GM19351 (cell line): Measurements from ENCODE around the gene EPC2.

Experiments
- ATAC-seq: cut with Tn5 transposase; IDR thresholded peaks from one replicate; pipeline ENCODE4 v1.9.1; 2021; ENCODE audit warnings: mild to moderate bottlenecking, moderate library complexity; ENCODE audit not compliant: unreplicated experiment

The EPC2 gene

DNA sequence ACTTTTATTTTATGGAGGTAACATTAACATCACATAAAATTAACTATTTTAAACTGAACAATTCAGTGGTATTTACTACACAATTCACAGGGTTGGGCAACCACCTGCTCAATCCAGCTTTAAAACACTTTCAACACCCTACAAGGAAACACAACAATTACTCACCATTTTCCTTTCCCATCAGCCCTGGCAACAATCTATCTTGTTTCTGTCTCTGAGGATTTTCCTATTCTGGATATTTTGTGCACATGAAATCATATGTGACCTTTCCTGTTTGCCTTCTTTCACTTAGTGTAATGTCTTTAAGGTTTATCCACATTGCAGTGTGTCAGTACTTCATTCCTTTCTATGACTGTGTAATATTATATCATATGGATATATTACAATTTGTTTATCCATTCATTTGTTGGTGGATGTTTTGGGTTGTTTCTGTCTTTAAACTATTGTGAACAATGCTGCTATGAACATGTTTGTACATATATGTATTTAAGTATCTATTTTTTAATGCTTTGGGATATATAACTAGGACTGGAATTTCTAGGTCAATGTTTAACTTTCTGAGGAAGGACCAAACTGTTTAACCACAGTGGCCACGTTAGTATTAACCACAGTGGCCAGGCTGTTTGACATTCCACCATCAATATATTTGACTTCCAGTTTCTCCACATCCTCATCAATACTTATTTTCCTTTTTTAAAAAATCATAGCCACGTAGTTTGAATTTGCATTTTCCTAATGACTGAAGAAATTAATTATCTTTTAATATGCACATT, 158.1 kb downstream of the EPC2 start:
- no peak for ATAC-seq

DNA sequence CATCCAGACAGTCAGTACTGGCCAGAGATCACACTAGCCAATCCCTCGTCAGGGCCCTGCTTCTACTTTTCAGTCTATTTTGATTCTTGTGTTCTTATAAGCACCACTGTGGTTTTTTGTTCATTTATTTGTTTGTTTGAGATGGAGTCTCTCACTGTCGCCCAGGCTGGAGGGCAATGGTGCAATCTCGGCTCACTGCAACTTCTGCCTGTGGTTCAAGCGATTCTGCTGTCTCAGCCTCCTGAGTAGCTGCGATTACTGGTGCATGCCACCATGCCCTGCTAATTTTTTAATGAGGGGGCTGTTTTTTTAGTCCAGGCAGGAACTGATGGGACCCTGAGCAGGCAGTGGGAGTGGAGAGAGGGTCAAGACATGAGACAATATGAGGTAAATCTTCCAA, 165.5 kb downstream of the EPC2 start:
- ATAC-seq, result no peak

DNA sequence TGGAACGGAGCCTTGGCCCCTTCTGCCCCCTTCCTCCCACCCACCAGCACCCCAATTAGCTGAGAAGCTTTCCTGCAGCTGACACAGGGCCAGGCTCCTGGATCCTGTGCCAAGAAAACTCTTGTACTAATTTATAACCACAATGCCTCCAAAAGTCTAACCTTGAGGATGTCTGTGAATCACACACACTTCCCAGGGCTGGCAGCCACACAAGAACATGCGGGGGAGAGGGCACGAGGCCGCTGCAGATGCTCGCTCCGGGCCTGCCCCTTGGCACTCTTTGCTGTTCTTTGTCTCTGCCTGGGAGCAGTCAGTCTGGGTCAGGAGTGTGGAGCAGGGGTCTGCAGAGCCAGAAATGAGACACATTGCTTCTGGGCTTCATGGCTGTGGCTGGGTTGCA, 167.8 kb downstream of the EPC2 start:
- no peak for ATAC-seq

DNA sequence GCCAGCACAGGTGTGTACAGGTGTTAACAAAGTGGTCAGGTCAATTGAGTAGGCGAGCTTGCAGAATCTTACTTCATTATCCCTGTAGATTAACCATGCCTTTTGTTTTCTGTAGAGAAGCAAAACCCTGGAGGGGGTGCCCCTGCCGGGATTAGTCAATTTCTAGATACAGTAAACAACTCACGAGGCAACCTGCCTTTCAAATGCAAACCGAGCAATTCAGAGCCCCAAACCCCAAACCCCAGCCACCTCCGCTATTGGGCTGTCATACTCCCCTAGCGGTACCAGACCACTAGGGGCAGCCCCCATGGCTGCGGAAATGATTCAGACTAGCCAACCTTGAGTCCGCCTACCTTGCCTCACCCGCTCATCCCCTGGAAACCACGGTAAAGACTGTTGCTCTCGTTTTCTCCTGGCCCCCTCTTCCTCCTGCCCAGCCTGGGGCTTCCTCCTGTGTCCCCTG, 169.1 kb downstream of the EPC2 start:
- ATAC-seq, result peak; percentile 99

DNA sequence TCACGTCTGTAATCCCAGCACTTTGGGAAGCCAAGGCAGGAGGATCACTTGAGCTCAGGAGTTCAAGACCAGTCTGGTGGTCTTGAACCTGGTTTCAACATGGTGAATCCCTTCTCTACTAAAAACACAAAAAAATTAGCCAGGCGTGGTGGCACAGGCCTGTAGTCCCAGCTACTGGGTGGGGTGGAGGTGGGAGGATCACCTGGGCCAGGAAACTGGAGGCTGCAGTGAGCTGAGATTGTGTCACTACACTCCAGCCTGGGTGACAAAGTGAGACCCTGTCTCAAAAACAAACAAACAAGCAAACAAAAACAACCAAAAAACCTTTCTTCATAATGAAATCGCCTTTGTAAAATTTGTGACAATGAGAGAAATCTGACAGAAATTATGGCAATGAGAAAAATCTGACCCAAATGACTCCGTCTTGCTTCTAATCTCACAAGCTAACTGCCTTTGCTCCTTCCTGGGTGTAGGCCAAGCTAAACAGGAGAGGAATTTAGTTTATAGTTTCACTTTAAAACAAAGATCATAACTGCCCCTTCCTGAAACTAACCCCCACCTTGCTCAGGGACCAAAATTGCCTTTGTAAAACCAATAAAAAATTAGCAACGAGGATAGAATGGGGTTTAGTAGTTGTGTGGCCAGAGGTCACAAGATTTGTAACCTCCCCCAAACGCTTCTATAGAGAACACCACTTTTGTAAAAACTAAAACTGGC, 169.8 kb downstream of the EPC2 start:
- ATAC-seq, result peak; percentile 3

DNA sequence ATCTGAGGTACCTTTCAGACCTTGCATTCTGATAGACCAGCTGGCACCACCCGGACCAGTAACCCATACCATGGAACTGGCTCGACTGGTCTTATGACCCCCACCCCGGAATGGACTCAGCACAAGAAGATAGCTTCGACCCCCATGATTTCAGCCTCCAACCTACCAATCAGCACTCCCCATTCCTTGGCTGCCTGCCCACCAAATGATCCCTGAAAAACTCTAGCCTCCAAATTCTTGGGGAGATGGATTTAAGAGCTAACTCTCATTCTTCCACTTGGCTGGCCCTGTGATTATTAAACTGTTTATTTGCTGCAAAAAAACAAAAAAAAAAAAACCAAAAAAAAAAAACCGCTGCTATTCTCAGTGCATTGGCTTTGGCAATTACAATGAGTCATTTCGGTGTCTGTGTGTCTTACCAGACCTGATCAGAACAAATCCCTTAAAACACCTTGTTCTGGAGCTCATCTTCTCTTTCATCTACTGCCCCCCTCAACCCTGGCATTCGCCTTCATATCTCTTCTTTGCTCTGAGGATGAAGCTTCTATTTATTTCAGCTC, 170.4 kb downstream of the EPC2 start:
- ATAC-seq, result no peak

DNA sequence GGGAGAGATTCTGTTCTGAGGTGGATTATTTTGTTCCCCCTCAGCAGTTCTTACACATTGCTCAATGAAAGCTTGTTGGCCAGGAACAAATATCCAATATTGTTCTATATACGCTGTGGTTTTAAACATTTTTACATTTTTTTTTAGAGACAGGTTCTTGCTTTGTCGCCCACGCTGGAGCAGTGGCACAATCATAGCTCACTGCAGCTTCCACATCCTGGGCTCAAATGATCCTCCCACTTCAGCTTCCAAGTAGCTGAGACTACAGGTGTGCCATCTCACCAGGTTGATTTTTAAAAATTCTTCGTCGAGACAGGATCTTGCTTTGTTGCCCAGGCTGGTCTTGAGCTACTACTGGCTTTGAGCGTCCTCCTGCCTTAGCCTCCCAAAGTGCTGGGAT, 171.6 kb downstream of the EPC2 start:
- no peak for ATAC-seq

DNA sequence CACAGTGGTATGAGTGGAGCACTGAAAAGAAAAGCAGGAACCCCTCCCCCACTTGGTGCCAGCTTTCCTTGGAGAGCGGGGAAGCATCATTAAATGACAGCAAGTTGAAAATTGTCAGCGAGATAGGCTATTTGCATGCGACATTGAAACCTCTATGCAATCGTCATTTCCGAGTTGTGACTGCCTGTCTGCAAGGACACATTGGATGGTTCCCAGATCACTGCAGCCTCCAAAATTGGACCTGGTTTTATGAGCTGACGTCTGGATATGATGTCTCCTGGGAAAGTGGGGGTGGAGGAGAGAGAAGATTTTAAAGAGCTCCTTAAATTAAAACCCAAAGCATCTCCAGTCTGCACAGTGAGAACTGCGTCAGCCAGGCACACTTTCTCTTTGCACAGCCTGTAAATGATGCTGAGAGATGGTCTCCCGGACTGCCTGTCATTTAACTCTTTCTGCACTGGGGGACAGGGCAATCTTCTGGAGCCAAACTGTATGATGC, 172.7 kb downstream of the EPC2 start:
- no peak for ATAC-seq

DNA sequence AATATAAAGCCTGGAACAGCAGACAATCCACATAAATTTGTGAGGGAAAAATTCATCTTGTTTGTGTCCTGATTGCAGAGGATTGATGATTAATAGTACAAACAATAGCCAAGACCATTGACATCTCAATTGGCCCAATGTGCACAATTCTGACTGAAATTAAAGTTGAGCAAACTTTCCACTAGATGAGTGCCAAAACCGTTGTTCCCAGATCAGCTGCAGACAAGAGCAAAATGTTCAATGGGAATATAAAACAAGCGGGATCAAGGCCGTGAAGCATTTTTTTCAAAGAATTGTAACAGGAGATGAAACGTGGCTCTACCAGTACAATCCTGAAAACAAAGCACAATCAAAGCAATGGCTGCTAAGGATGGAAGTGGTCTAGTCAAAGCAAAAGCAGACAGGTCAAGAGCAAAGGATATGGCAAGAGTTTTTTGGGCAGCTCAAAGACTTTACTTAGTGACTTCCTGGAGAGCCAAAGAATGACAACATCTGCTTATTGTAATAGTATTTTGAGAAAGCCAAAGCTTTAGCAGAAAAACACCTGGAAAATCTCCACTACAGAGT, 174.6 kb downstream of the EPC2 start:
- ATAC-seq, result no peak

DNA sequence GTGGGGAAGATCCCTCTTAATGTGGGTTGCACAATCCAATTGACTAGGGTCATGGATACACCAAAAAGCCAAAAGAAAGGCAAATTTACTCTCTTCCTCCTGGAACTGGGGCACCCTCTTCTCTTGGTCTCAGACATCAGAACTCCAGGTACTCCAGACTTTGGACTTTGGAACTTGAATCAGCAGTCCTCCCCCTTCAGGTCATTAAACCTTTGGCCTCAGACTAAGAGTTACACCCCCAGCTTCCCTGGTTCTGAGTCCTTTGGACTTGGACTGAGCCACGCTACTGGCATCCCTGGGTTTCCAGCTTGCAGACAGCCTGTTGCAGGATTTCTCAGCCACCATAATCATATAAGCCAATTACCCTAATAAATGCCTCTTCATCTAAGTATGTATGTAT, 179.6 kb downstream of the EPC2 start:
- no peak for ATAC-seq

DNA sequence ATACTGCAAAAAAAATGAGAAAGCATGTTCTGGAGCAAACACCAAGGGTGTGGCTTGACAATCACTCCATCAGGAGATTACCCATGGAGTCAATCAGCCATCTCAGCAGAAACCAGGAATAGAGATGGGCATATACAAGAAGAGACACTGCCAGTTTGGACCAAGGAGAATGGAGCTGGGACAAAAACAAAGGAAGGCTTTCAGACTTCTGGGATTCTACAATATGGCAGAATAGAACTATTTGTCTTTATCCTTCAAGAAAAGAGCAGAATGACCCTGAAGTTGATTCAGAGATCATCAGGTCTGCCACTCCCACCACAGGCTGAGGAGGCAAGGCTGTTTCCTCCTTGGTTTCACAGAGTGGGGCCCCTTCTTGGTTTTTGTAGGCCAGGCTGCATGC, 182.2 kb downstream of the EPC2 start:
- ATAC-seq, result no peak

DNA sequence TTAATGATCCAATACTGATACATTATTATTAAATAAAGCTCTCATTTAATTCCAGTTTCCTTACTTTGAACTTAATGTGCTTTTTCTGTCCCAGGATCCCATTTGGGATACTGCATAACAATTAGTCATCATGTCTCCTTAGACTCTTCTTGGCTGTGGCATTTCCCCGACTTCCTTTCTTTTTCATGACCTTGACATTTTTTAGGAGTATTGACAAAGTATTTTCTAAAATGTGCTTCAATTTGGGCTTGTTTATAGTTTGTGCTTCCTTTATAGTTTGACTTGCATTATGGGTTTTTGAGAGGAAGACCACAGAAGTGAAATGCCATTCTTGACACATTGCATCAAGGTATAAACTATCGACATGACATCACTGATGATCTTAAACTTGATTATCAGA, 184.4 kb downstream of the EPC2 start:
- ATAC-seq, result no peak

DNA sequence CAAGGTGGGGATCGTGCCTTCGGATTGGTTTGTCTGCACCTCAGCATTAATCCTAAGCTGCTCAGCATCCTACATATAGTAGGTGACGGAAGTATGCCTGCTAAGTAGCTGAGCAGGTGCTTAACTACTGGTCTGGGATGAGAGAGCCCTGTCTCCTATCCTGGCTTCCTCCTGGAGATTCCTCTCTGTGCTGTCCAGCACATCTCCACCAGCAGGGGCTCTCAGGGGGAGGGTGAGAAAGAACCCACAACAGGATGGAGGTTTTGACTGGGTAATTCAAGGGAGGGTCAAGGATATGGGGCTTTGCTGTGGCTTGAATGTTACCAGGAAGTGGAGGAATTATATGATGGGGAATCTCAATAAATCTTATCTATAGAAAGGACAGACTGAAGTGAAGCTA, 185.1 kb downstream of the EPC2 start:
- no peak for ATAC-seq

DNA sequence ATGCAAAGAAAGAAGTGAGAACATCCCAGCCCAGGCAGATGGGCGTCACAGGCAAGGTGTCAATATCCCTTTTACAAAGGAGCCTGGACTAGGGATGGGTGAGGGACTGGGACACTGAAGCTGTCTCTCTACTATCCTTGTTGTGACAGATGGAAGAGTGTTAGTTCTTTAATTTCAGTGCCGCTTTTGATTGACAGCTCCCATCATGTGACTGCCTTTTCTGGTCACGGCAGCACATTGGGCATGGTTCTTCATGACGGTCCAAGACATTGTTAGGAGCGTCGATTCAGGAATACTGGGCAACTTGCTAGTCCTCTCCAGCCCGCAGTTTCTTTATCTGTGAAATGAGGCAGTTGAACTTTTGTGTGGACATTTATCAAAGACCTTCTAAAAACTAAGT, 188.1 kb downstream of the EPC2 start:
- no peak for ATAC-seq
